Tracheal epithelial cell (primary cell): ENCODE measurements around the gene MIDN. TPM values are rescaled to one million over a fixed set of nuclear protein-coding genes. Genes with fewer than 3 reads are reported as not detected.

Experiments
- total RNA-seq: library from RNA; depleted of rRNA; stranded (reverse); fragments of >200 nt; gene quantifications from 2 replicates; pipeline ENCODE4 v1.2.1, GENCODE V29; 2014

MIDN gene
- 12.8 and 30.7 TPM in 2 replicates for total RNA-seq

GRCh38 chr19:1248139-1248785, at the start of gene MIDN:
TSS of gene MIDN (plus strand) at chr19:1248583. CDS start at chr19:1250297, 1,714 bp downstream.

GRCh38 chr19:1205114-1206099, 43.0 kb upstream of the MIDN start, which contains the start of gene STK11:
TSS of gene STK11 (plus strand) at chr19:1205778. CDS start at chr19:1206914, 1,136 bp downstream.

GRCh38 chr19:1237754-1238368, 10.5 kb upstream of the MIDN start, which contains the start of gene CBARP:
TSS of gene CBARP (minus strand) at chr19:1238005. CDS start at chr19:1236100, 1,905 bp downstream.

GRCh38 chr19:1241417-1242095, 6.8 kb upstream of the MIDN start, which contains the start of gene ATP5F1D:
TSS of gene ATP5F1D (plus strand) at chr19:1241751. CDS start at chr19:1241851, 100 bp downstream.

GRCh38 chr19:1269065-1269477, 20.7 kb downstream of the MIDN start, which contains the start of gene CIRBP:
TSS of gene CIRBP (plus strand) at chr19:1269332. CDS start at chr19:1270934, 1,602 bp downstream.

GRCh38 chr19:1275260-1275975, 27.0 kb downstream of the MIDN start, which contains the start of gene FAM174C:
TSS of gene FAM174C (plus strand) at chr19:1275530. CDS start at chr19:1275550, 20 bp downstream.

GRCh38 chr19:1285737-1286360, 37.5 kb downstream of the MIDN start, which contains the start of gene EFNA2:
TSS of gene EFNA2 (plus strand) at chr19:1285873. CDS start at chr19:1286169, 296 bp downstream.

Other genes starting within 250 kb of the MIDN start
- 0.85 and 1.2 TPM in 2 replicates for gene GRIN3B, start 248.2 kb upstream of the MIDN start, total RNA-seq
- gene TMEM259, start 227.5 kb upstream of the MIDN start, total RNA-seq: 79.7 and 84.3 TPM in 2 replicates
- gene RNU6-2, start 227.1 kb upstream of the MIDN start, total RNA-seq: not detected in 2 replicates
- gene CNN2, start 222.0 kb upstream of the MIDN start, total RNA-seq: 137 and 224 TPM in 2 replicates
- 5.3 and 7.9 TPM in 2 replicates for gene ABCA7, start 208.5 kb upstream of the MIDN start, total RNA-seq
- gene ARHGAP45, start 181.4 kb upstream of the MIDN start, total RNA-seq: 5.1 and 16.9 TPM in 2 replicates
- 47.7 and 55.9 TPM in 2 replicates for gene POLR2E, start 153.2 kb upstream of the MIDN start, total RNA-seq
- gene GPX4, start 144.6 kb upstream of the MIDN start, total RNA-seq: 444 and 452 TPM in 2 replicates
- gene SBNO2, start 74.3 kb upstream of the MIDN start, total RNA-seq: 22.4 and 70.8 TPM in 2 replicates
- 131 and 132 TPM in 2 replicates for gene STK11, start 42.8 kb upstream of the MIDN start, total RNA-seq
- gene CBARP, start 10.6 kb upstream of the MIDN start, total RNA-seq: 4.0 and 7.5 TPM in 2 replicates
- 13.9 and 21.4 TPM in 2 replicates for gene ATP5F1D, start 6.8 kb upstream of the MIDN start, total RNA-seq
- gene CIRBP, start 20.7 kb downstream of the MIDN start, total RNA-seq: 114 and 137 TPM in 2 replicates
- 37.3 and 46.0 TPM in 2 replicates for gene FAM174C, start 26.9 kb downstream of the MIDN start, total RNA-seq
- not detected in 2 replicates for gene EFNA2, start 37.3 kb downstream of the MIDN start, total RNA-seq
- gene NDUFS7, start 135.3 kb downstream of the MIDN start, total RNA-seq: 104 and 113 TPM in 2 replicates
- 25.4 and 48.9 TPM in 2 replicates for gene GAMT, start 153.0 kb downstream of the MIDN start, total RNA-seq
- gene DAZAP1, start 159.0 kb downstream of the MIDN start, total RNA-seq: 76.1 and 80.6 TPM in 2 replicates
- 588 and 889 TPM in 2 replicates for gene RPS15, start 189.8 kb downstream of the MIDN start, total RNA-seq
- gene APC2, start 201.5 kb downstream of the MIDN start, total RNA-seq: 0.21 and 0.24 TPM in 2 replicates
- gene C19orf25, start 230.6 kb downstream of the MIDN start, total RNA-seq: 33.7 and 37.8 TPM in 2 replicates
- gene PCSK4, start 241.8 kb downstream of the MIDN start, total RNA-seq: 0.43 and 3.4 TPM in 2 replicates
- gene REEP6, start 242.6 kb downstream of the MIDN start, total RNA-seq: 4.1 and 4.3 TPM in 2 replicates